Pancreas (tissue), 10 donors: ENCODE data around the gene TNRC6B. TPM values are rescaled to one million over a fixed set of nuclear protein-coding genes. Genes with fewer than 3 reads are reported as not detected.

Experiments used
- ATAC-seq, 4 donors: fragments of 200-7000 bp; cut with Tn5 transposase; one replicate each; pipeline versions ENCODE4 v1.8.0 to v1.9.1; 2020; ENCODE audit warnings: mild to moderate bottlenecking in 4 of 4, moderate library complexity in 4 of 4
- DNase-seq, 6 donors: peaks; one replicate each; pipeline ENCODE4 v3.0.0-alpha.2; 2020
- FAIRE-seq: peaks from 2 replicates; lab custom pipeline; 2012; peaks lifted over from hg19 to GRCh38; lab: Jason Lieb, UNC
- H3K27ac ChIP-seq, 4 donors: fragments of 200-600 bp; sonication (generic); 1 replicate in 3 of 4; 2 replicates in 1 of 4; pipeline versions ENCODE4 v1.5.0 to v1.8.0; 2020
- H3K27me3 ChIP-seq, 4 donors: fragments of 200-600 bp; one replicate each; pipeline ENCODE4 v1.8.0; 2021
- H3K36me3 ChIP-seq, 3 donors: fragments of 200-600 bp; sonication (generic) in 1 of 3; one replicate each; pipeline versions ENCODE4 v1.5.0 to v1.8.0; 2020 to 2021
- H3K4me1 ChIP-seq, 3 donors: fragments of 200-600 bp; one replicate each; pipeline ENCODE4 v1.8.0; 2021
- H3K4me3 ChIP-seq, 4 donors: fragments of 200-600 bp; sonication (generic) in 2 of 4; one replicate each; pipeline versions ENCODE4 v1.5.0 to v1.8.0; 2020 to 2021
- H3K9me3 ChIP-seq, 4 donors: fragments of 200-600 bp; one replicate each; pipeline ENCODE4 v1.8.0; 2021
- CTCF ChIP-seq, 4 donors: fragments of 200-600 bp; sonication (generic) in 3 of 4; IDR thresholded peaks; one replicate each; pipeline versions ENCODE4 v1.5.0 to v1.8.0; 2021; ENCODE audit warnings: antibody characterized with exemption in 4 of 4
- whole genome bisulfite sequencing, 2 donors: extraction: QIAGEN DNeasy Blood & Tissue Kit; methylation state at CpG; one replicate each; pipeline ENCODE4 v1.1.7; 2013; 5-methylcytosine and 5-hydroxymethylcytosine counted together
- intact Hi-C, 3 donors: fragments of 100-400 bp; cut with DNase I; formaldehyde crosslinking; loops; one replicate each; pipeline versions ENCODE4 v1.11.1 to v1.14.2; 2022
- polyA plus RNA-seq, 2 donors: library from polyadenylated mRNA; stranded (reverse); fragments of 200-250 nt; gene quantifications; one replicate each; pipeline ENCODE4 v1.2.3, GENCODE V29; 2013
- total RNA-seq, 6 donors: library from RNA; stranded (reverse); fragmentation: NEBNext Ultra II Directional in 4 of 6; extraction: Animal tissue kit (Norgen Biotek cat#: 25700) in 4 of 6; gene quantifications; one replicate each; pipeline versions ENCODE4 v1.2.1 to v1.2.4, GENCODE V29; 2021 to 2023
- donor health status: healthy with polysubstance abuse.
- donor health status: DM: no; HTN: no; CAD: no; lungs with moderate emphysema.
- donor health status: DM: no; HTN: no; CAD: no.
- donor health status: control.
- donor health status: control.
- donor health status: Bipolar disorder and iron deficiency.
- donor health status: DM: yes; HTN: yes; CAD: no.
- donor health status: DM: no; HTN: no; CAD: no.
- donor health status: DM: no; HTN: no; CAD: no.
- donor health status: DM: yes; HTN: yes; CAD: no.

TNRC6B gene
- total and polyA plus RNA-seq, 8 donors, result 2.2 to 31.3 (median 21.0) TPM

DNA sequence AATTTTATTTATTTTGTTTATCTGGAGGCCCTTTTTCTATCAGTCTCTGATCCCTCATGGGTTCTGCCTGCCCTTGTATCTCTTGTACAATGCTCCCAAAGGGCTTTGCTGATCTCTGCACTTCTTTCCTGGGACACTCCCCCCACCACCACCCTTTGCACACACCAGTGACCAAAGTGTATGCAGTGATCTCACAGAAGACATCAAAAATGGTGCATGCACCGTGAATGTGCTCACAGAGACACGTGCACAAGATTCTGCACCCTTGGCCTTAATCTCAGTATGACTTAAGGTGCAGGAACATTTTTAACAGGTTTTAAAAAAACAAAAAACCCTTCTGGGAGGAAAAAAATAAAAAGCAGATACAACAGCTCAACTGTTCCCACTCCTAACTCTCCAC is 156.3 kb downstream of the TNRC6B start:
- Histone ChIP-seq H3K36me3 (peaks cover 0 to 4% (median 0%) of the 10 kb centered on the region in 3 donors), H3K27me3 (no peaks in the 10 kb centered on the region), H3K27ac (no peak overlapping the region), H3K4me1 (no peaks in the 10 kb centered on the region), H3K4me3 (no peak overlapping the region), H3K9me3 (no peaks in the 10 kb centered on the region)
- intact Hi-C loops, result no loop called here
- WGBS, 2 donors, result 86 to 89% methylated on average over 2 of the region's 2 CpGs
- no peak for ATAC-seq
- no peak for DNase-seq
- FAIRE-seq, result no peak
- no peak for TF ChIP-seq CTCF (IDR thresholded peaks at IDR 0.05)

- H3K4me3 ChIP-seq, result no peak overlapping the region
- FAIRE-seq, result no peak
- H3K9me3 ChIP-seq, result no peaks in the 10 kb centered on the region
- H3K27ac ChIP-seq, result no peak overlapping the region
- H3K27me3 ChIP-seq, result no peaks in the 10 kb centered on the region
- TF ChIP-seq CTCF (IDR thresholded peaks at IDR 0.05), result no peak
- WGBS, 2 donors, result 64 to 68% methylated on average over 2 of the region's 2 CpGs
- intact Hi-C loops, result no loop called here
- H3K4me1 ChIP-seq, result no peaks in the 10 kb centered on the region
- no peak for DNase-seq
- no peak for ATAC-seq
- peaks cover 0 to 4% (median 0%) of the 10 kb centered on the region in 3 donors for H3K36me3 ChIP-seq
Observed at GRCh38 chr22:40334899-40335298, 157.2 kb downstream of the TNRC6B start.

DNA sequence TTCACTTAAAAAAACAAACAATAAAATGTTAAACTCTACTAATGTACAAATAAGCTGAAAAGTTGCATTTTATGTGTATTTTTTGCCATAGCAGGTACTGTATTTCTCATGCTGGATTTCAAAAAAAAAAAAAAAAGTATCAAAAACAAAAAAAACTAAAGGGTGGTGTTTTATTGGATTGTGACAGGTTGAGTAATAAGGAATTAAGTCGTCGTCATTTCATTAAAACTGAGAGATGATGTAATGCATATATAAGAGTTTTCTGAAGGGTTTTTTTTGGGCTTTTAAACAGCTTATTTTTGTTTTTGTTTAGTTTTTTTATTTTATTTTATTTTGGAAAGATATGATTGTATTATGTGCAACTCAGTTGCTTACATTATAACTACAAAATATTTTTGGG is 157.6 kb downstream of the TNRC6B start:
- Histone ChIP-seq H3K4me1 (no peaks in the 10 kb centered on the region), H3K27me3 (no peaks in the 10 kb centered on the region), H3K27ac (no peak overlapping the region), H3K9me3 (no peaks in the 10 kb centered on the region), H3K36me3 (peaks cover 0 to 4% (median 0%) of the 10 kb centered on the region in 3 donors), H3K4me3 (no peak overlapping the region)
- peak; percentile 37 for FAIRE-seq
- TF ChIP-seq CTCF (IDR thresholded peaks at IDR 0.05), result no peak
- 64 to 75% methylated on average over 2 of the region's 2 CpGs for WGBS, 2 donors
- intact Hi-C loops, result no loop called here
- no peak for DNase-seq
- ATAC-seq, result no peak

GRCh38 chr22:40340044-40340443 is 162.3 kb downstream of the TNRC6B start:
- intact Hi-C loops, result no loop called here
- FAIRE-seq (no peak), ATAC-seq (no peak), DNase-seq (no peak)
- H3K9me3 ChIP-seq, result no peaks in the 10 kb centered on the region
- TF ChIP-seq CTCF (IDR thresholded peaks at IDR 0.05), result no peak
- H3K27ac ChIP-seq, result no peak overlapping the region
- no peaks in the 10 kb centered on the region for H3K27me3 ChIP-seq
- no peaks in the 10 kb centered on the region for H3K4me1 ChIP-seq
- WGBS, 2 donors, result 77 to 79% methylated on average over 5 of the region's 5 CpGs
- no peaks in the 10 kb centered on the region for H3K36me3 ChIP-seq
- no peak overlapping the region for H3K4me3 ChIP-seq

DNA sequence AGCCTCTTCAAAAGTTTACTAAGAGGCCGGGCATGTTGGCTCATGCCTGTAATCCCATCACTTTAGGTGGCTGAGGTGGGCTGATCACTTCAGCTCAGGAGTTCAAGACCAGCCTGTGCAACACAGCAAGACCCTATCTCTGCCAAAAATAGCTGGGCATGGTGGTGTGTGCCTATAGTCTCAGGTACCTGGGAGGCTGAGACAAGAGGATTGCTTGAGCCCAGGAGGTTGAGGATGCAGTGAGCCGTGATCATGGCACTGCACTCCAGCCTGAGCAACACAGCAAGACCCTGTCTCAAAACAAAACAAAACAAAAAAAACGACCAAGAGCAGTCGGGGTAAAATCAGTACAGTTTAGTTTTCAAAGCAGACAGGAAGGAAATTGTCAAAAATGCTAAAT is 163.9 kb downstream of the TNRC6B start:
- DNase-seq (no peak), ATAC-seq (no peak), FAIRE-seq (no peak)
- peaks cover 0 to 4% (median 0%) of the 10 kb centered on the region in 3 donors for H3K4me1 ChIP-seq
- intact Hi-C loops, result no loop called here
- H3K27ac ChIP-seq, result no peak overlapping the region
- no peak overlapping the region for H3K4me3 ChIP-seq
- no peaks in the 10 kb centered on the region for H3K27me3 ChIP-seq
- no peaks in the 10 kb centered on the region for H3K9me3 ChIP-seq
- WGBS, 2 donors, result 46 to 52% methylated on average over 4 of the region's 4 CpGs
- no peaks in the 10 kb centered on the region for H3K36me3 ChIP-seq
- no peak for TF ChIP-seq CTCF (IDR thresholded peaks at IDR 0.05)
